Retina (tissue), 1 donor: ENCODE data around the gene SLC38A1.
"Not testable (repeated sequence)": the region's sequence is repeated elsewhere in the genome, so short reads cannot be mapped to it uniquely, and the experiment has no call there.

Source experiments
- DNase-seq: peaks from one replicate; pipeline ENCODE4 v3.0.0-alpha.2; 2016

Gene SLC38A1

GRCh38 chr12:46263140-46264016 is 5.5 kb downstream of the SLC38A1 start:
- DNase-seq = no peak

- DNase-seq = no peak
These were observed 7.2 kb downstream of the SLC38A1 start for GRCh38 chr12:46261646-46262045.

- DNase-seq = no peak
These were observed 7.8 kb downstream of the SLC38A1 start for GRCh38 chr12:46260913-46261476.

GRCh38 chr12:46260124-46260912 is 8.5 kb downstream of the SLC38A1 start:
- no peak for DNase-seq

- DNase-seq = no peak
These were observed 9.1 kb downstream of the SLC38A1 start for GRCh38 chr12:46259713-46260112.

GRCh38 chr12:46259071-46259470 is 9.8 kb downstream of the SLC38A1 start:
- DNase-seq = no peak

- DNase-seq = no peak
These were observed 10.7 kb downstream of the SLC38A1 start for GRCh38 chr12:46258129-46258528.

GRCh38 chr12:46256942-46257341 is 11.9 kb downstream of the SLC38A1 start:
- DNase-seq = no peak

GRCh38 chr12:46253544-46254162 is 15.2 kb downstream of the SLC38A1 start:
- no peak for DNase-seq

GRCh38 chr12:46251994-46252393 is 16.8 kb downstream of the SLC38A1 start:
- DNase-seq = not testable (repeated sequence)

GRCh38 chr12:46249960-46250359 is 18.9 kb downstream of the SLC38A1 start:
- not testable (repeated sequence) for DNase-seq

GRCh38 chr12:46246021-46246700 is 22.7 kb downstream of the SLC38A1 start:
- DNase-seq = no peak

- DNase-seq = no peak
These were observed 23.8 kb downstream of the SLC38A1 start for GRCh38 chr12:46244997-46245396.

GRCh38 chr12:46244273-46244915 is 24.4 kb downstream of the SLC38A1 start:
- DNase-seq = no peak

- no peak for DNase-seq
These were observed 26.3 kb downstream of the SLC38A1 start for GRCh38 chr12:46242569-46242968.

- no peak for DNase-seq
These were observed 28.4 kb downstream of the SLC38A1 start for GRCh38 chr12:46240436-46240835.

- DNase-seq = no peak
These were observed 30.0 kb downstream of the SLC38A1 start for GRCh38 chr12:46238821-46239220.

GRCh38 chr12:46237371-46238045 is 31.3 kb downstream of the SLC38A1 start:
- DNase-seq = no peak

- no peak for DNase-seq
These were observed 34.8 kb downstream of the SLC38A1 start for GRCh38 chr12:46234000-46234399.

- no peak for DNase-seq
These were observed 35.4 kb downstream of the SLC38A1 start for GRCh38 chr12:46233423-46233822.

GRCh38 chr12:46230983-46231382 is 37.9 kb downstream of the SLC38A1 start:
- no peak for DNase-seq
